ENCODE data around the gene DOHH.

DNA sequence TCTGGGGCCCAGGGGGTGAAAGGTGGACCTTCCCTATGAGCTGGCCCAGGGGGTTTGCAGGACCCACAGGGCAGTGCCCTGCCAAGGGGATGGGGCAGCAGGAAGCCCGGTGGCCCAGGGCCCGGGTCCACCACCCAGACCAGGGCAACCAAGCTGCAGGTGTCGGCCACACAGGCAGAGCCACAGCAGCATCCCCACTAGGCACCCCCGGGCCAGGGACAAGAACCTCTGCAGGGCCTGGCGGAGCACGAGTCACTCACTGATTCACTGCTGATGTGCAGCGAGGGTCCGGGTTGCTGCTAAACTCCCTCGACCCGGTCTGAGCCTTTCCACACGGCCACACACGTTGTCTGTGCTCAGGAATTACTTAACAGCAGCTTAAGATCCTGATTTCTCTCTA is 14.5 kb upstream of the DOHH start:
- no peak for TF ChIP-seq POLR2A (IDR thresholded peaks at IDR 0.05)
- TF ChIP-seq, protein P1, sequence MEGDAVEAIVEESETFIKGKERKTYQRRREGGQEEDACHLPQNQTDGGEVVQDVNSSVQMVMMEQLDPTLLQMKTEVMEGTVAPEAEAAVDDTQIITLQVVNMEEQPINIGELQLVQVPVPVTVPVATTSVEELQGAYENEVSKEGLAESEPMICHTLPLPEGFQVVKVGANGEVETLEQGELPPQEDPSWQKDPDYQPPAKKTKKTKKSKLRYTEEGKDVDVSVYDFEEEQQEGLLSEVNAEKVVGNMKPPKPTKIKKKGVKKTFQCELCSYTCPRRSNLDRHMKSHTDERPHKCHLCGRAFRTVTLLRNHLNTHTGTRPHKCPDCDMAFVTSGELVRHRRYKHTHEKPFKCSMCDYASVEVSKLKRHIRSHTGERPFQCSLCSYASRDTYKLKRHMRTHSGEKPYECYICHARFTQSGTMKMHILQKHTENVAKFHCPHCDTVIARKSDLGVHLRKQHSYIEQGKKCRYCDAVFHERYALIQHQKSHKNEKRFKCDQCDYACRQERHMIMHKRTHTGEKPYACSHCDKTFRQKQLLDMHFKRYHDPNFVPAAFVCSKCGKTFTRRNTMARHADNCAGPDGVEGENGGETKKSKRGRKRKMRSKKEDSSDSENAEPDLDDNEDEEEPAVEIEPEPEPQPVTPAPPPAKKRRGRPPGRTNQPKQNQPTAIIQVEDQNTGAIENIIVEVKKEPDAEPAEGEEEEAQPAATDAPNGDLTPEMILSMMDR (IDR thresholded peaks at IDR 0.05): no peak

Measured in vagina (tissue), 2 donors.